Testis (tissue), 3 donors: ENCODE data around the gene CXCL17. TPM values are rescaled to one million over a fixed set of nuclear protein-coding genes. Genes with fewer than 3 reads are reported as not detected.

Experiments
- DNase-seq: peaks from one replicate; pipeline ENCODE4 v3.0.0-alpha.2; 2019
- H3K27ac ChIP-seq, 2 donors: fragments of 200-600 bp; sonication (generic); one replicate each; pipeline ENCODE4 v1.5.1; 2019
- H3K27me3 ChIP-seq: fragments of 200-600 bp; sonication (generic); one replicate; pipeline ENCODE4 v1.5.1; 2019
- H3K36me3 ChIP-seq: fragments of 200-600 bp; sonication (generic); one replicate; pipeline ENCODE4 v1.5.1; 2017; ENCODE audit warnings: low read depth; ENCODE audit errors: missing control alignments
- H3K4me1 ChIP-seq: fragments of 200-600 bp; sonication (generic); one replicate; pipeline ENCODE4 v1.5.1; 2019
- H3K4me3 ChIP-seq, 2 donors: fragments of 200-600 bp; sonication (generic); one replicate each; pipeline ENCODE4 v1.5.1; 2017 to 2019
- H3K9me3 ChIP-seq: fragments of 200-600 bp; sonication (generic); one replicate; pipeline ENCODE4 v1.5.1; 2017
- POLR2A ChIP-seq: fragments of 450-650 bp; IDR thresholded peaks from one replicate; pipeline ENCODE4 v1.6.1; 2017; ENCODE audit warnings: antibody characterized with exemption, mild to moderate bottlenecking, moderate library complexity
- WGBS, 2 donors: methylation state at CpG; one replicate each; pipeline ENCODE4 v1.1.5; 2018; 5-methylcytosine and 5-hydroxymethylcytosine counted together
- intact Hi-C: fragments of 100-400 bp; cut with DNase I; formaldehyde crosslinking; loops from one replicate; pipeline ENCODE4 v1.15.1; 2023; ENCODE audit warnings: low total_unique reads
- polyA plus RNA-seq: library from polyadenylated mRNA; stranded (reverse); fragments of 350-450 nt; fragmentation: Illumina TruSeq; extraction: RNeasy Lipid Tissue Mini Kit (QIAGEN cat#74804); gene quantifications from one replicate; pipeline ENCODE4 v1.2.3, GENCODE V29; 2014; ENCODE audit warnings: low read depth, low replicate concordance; ENCODE audit not compliant: insufficient read depth
- total RNA-seq, 2 donors: library from RNA; depleted of rRNA; stranded (reverse); fragments of >200 nt; gene quantifications; one replicate each; pipeline ENCODE4 v1.2.3, GENCODE V29; 2016
- TF ChIP-seq, protein P1 (sequence below), 3 experiments: fragments of 450-650 bp in 2 of 3; fragments of 200-600 bp in 1 of 3; sonication (generic) in 1 of 3; IDR thresholded peaks; one replicate each; pipeline ENCODE4 v1.5.1; 2016 to 2019; ENCODE audit warnings: antibody characterized with exemption in 3 of 3, mild to moderate bottlenecking in 2 of 3, moderate library complexity in 1 of 3

The CXCL17 gene
- total and polyA plus RNA-seq, 3 donors from 2014 or later: not detected

DNA sequence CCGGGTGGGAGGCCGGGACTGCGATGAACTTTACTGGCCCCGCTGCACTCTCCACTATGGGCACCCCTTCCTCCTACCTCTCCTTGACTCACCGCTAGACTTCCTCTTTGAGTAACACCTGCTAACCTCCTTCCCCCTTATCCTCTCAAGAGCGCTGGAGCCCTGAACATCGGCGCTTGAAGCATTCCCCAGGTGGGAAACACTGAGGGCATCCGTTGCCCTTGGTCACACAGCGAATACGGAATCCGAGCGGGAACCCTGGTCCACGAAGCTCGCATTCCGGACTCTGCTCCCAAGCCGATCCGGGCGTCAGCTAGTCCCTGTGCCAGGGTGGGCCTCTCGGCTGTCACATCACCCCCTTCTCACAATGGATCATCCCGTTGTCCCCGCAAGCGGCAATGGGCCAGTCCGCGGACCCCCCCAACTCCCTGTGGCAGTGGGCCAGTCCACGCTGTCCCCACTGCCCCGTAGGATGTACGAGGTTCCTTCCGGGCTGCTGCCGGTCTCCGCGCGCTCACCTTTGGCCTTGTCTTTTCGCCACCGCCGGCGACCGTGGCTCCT lies 19.8 kb downstream of the CXCL17 start:
- no peaks in the 10 kb centered on the region for H3K9me3 ChIP-seq
- peaks cover 17% of the 10 kb centered on the region for H3K4me1 ChIP-seq
- H3K27me3 ChIP-seq: no peaks in the 10 kb centered on the region
- no peak for TF ChIP-seq POLR2A
- TF ChIP-seq, protein P1, sequence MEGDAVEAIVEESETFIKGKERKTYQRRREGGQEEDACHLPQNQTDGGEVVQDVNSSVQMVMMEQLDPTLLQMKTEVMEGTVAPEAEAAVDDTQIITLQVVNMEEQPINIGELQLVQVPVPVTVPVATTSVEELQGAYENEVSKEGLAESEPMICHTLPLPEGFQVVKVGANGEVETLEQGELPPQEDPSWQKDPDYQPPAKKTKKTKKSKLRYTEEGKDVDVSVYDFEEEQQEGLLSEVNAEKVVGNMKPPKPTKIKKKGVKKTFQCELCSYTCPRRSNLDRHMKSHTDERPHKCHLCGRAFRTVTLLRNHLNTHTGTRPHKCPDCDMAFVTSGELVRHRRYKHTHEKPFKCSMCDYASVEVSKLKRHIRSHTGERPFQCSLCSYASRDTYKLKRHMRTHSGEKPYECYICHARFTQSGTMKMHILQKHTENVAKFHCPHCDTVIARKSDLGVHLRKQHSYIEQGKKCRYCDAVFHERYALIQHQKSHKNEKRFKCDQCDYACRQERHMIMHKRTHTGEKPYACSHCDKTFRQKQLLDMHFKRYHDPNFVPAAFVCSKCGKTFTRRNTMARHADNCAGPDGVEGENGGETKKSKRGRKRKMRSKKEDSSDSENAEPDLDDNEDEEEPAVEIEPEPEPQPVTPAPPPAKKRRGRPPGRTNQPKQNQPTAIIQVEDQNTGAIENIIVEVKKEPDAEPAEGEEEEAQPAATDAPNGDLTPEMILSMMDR (IDR thresholded peaks at IDR 0.05): no peak
- DNase-seq: peak; percentile 62
- intact Hi-C loops: no loop called here
- 3 to 8% methylated on average over 26 to 34 of the region's 38 CpGs for WGBS, 2 donors
- no peaks in the 10 kb centered on the region for H3K36me3 ChIP-seq
- peak overlapping the region; percentile 63 to 69 for H3K4me3 ChIP-seq
- H3K27ac ChIP-seq: peak overlapping the region; percentile 57 to 76

DNA sequence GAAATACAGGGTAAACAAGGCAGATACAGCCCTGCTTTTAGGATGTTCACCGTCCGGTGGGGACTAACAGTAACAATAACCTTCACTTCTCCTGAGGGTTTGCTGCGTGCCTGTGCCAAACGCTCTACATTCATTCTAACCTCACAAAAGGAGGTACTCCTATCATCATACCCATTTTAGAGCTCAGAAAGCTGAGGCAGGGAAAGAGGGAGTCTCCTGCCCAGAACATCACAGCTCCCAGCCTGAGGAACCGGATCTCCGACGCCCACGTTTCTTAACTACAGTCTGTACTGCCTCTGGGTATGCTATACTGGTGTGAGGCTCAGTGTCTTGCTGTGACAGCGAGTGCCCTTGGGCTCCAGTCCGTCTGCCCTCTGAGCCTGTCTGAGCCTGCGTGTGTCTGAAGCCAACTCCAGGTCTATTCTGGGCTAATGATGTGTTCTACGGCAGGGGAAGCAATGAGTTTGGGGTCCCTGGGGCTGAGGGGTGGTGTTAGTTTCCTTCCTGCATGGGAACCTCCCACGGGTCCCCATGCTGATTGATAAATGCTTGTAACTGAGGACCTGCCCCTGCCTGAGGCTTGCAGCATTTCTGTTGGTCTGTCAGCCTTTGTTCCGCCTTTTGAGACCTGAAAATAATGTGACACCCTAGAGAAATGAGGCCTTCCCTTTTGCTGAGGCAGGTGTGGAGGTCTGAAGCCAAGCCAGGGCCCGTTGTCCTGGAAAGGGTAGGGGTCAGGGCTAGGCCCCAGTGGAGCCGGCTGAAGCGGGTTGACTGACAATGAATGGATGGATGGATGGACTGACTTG lies 20.4 kb downstream of the CXCL17 start:
- H3K4me1 ChIP-seq: peaks cover 17% of the 10 kb centered on the region
- 60 to 69% methylated on average over 9 to 17 of the region's 17 CpGs for WGBS, 2 donors
- no peak for TF ChIP-seq POLR2A
- TF ChIP-seq, protein P1 (IDR thresholded peaks at IDR 0.05): no peak
- H3K27ac ChIP-seq: no peak overlapping the region
- H3K36me3 ChIP-seq: no peaks in the 10 kb centered on the region
- DNase-seq: no peak
- H3K9me3 ChIP-seq: no peaks in the 10 kb centered on the region
- no peaks in the 10 kb centered on the region for H3K27me3 ChIP-seq
- peak overlapping the region in 1 of 2 donors; percentile 63 for H3K4me3 ChIP-seq
- intact Hi-C loops: no loop called here

DNA sequence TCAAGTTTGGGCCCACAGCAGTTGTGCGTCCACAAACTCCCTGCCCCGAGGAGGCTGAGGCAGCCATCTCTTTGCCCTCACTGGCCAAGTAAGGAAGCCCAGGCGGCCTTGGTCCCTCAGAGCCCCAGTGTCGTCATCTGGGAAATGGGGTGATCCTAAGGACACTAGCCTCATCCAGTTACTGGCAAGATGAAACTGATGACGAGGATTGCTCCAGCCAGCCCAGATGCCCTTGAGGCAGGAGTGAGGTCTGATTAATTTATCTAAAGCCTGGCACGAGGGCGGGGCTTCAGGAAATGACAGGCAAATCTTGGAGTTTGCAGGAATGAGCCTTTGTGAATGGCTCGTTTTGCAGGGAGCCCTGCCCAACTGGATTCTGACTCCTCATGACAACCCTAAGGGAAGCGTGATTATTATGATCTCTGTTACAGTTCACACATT lies 21.1 kb downstream of the CXCL17 start:
- H3K4me1 ChIP-seq: peaks cover 17% of the 10 kb centered on the region
- no peak overlapping the region for H3K27ac ChIP-seq
- H3K4me3 ChIP-seq: no peak overlapping the region
- TF ChIP-seq POLR2A: no peak
- TF ChIP-seq, protein P1 (IDR thresholded peaks at IDR 0.05): no peak
- WGBS, 2 donors: 70 to 76% methylated on average over 8 to 9 of the region's 9 CpGs
- H3K9me3 ChIP-seq: no peaks in the 10 kb centered on the region
- no peaks in the 10 kb centered on the region for H3K36me3 ChIP-seq
- H3K27me3 ChIP-seq: no peaks in the 10 kb centered on the region
- intact Hi-C loops: no loop called here
- DNase-seq: no peak

DNA sequence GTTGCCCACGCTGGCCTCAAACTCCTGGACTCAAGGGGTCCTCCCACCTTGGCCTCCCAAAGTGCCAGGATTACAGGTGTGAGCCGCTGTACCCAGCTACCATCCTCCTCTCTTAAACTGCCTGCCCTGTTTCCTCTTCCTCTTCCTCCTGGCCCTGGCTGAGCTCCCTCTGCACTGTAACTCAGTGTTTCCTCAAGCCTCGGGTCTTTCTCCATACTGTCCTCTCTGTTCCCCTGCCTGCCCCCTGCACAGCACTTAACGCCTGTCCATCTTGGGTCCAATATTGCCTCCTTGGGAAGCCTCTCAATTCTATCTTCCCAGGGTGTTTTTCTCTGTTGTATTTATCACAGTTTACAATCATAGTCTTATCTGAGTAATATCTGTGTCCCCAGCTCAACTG lies 21.6 kb downstream of the CXCL17 start:
- Histone ChIP-seq H3K9me3 (no peaks in the 10 kb centered on the region), H3K36me3 (no peaks in the 10 kb centered on the region), H3K4me3 (no peak overlapping the region), H3K27ac (no peak overlapping the region), H3K27me3 (no peaks in the 10 kb centered on the region), H3K4me1 (peaks cover 17% of the 10 kb centered on the region)
- intact Hi-C loops: no loop called here
- no peak for TF ChIP-seq POLR2A
- TF ChIP-seq, protein P1 (IDR thresholded peaks at IDR 0.05): no peak
- DNase-seq: no peak
- WGBS, 2 donors: 79 to 89% methylated on average over 4 of the region's 4 CpGs
